ENCODE results near the gene NPAT.

GRCh38 chr11:108135845-108136544 is 86.4 kb downstream of the NPAT start:
- TF ChIP-seq CTCF (IDR thresholded peaks at IDR 0.05 in 4 of 5, conservative IDR thresholded peaks at IDR 0.05 in 1 of 5) (no peak), POLR2A (IDR thresholded peaks at IDR 0.05) (no peak)
